Mononuclear cell (primary cell): ENCODE data around the gene ZNF562. TPM values are rescaled to one million over a fixed set of nuclear protein-coding genes. Genes with fewer than 3 reads are reported as not detected.
"Not testable (repeated sequence)": the region's sequence is repeated elsewhere in the genome, so short reads cannot be mapped to it uniquely, and the experiment has no call there.

Experiments used
- H3K27me3 ChIP-seq: 2 replicates; pipeline ENCODE4 v1.6.0; 2011; ENCODE audit warnings: low read length, control low read depth; ENCODE audit not compliant: insufficient read depth
- H3K4me1 ChIP-seq: 2 replicates; pipeline ENCODE4 v1.5.1; 2011; ENCODE audit warnings: mild to moderate bottlenecking, low read length, control low read depth; ENCODE audit not compliant: insufficient read depth
- H3K4me3 ChIP-seq: 2 replicates; pipeline ENCODE4 v1.5.1; 2011; ENCODE audit warnings: mild to moderate bottlenecking, low read length, moderate library complexity
- H3K9me3 ChIP-seq: 2 replicates; pipeline ENCODE4 v1.5.1; 2011; ENCODE audit warnings: low read depth, mild to moderate bottlenecking, control low read depth, low read length
- total RNA-seq: library from RNA; depleted of rRNA; stranded (reverse); fragments of >200 nt; gene quantifications from one replicate; pipeline ENCODE4 v1.2.3, GENCODE V29; 2012

ZNF562 gene
- 18.9 TPM for total RNA-seq

DNA sequence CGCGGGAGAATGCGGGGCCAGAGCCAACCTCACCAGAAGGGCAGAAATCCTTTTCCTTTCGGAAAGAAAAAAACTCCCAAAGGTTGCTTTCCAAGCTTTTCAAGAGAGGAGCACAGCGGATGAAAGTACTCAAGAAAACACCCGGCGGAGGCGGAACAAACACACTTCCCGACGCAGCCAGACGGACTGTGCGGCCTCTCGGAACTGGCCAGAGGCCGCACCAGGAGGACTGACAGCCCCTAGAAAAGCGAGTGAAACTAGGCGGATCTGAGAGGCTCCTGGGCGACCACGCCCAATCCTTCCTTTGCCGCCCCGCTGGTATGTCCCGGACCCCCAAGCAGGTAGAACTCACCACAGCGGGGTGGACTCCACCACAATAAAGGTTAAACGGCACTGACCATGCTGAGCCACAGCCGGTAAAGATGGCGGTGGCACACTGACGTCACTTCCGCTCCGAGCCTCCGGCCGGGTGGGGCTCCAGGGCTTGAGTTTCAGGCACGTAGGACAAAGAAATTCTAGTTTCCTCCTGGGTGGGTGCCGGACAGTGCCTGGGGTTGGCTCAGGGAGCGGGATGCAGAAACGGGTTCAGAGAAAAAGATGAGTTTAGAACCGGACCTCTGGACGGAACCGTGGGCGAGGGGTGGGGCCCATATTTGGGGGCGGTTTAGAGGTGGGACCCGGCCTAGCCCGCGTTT, at the start of gene ZNF562:
Gene ZNF562 (minus strand): TSS at position 438 of the 695 bp plus-strand sequence. CDS start 14,356 bp downstream, outside the sequence.
- Histone ChIP-seq H3K4me3 (peak within 1 kb of the TSS; percentile 97), H3K9me3 (peaks cover 25% of the 10 kb centered on the region), H3K4me1 (peaks cover 11% of the 10 kb centered on the region)

DNA sequence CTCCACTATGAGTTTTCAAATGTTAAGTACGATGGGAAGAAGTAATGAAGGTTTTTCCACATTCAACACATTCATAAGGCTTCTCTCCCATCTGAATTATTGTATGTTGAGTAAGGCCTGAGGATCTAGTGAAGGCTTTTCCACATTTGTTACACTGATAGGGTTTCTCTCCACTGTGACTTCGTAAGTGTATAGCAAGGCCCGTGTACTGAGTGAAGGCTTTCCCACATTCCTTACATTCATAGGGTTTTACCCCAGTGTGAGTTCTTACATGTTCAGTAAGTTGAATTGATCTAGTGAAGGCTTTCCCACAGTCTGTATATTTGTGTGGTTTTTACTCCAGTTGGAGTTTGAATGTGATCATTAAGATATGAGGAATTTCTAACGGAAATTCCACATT, 49.3 kb upstream of the ZNF562 start:
- H3K4me1 ChIP-seq = peaks cover 4% of the 10 kb centered on the region
- no peaks in the 10 kb centered on the region for H3K27me3 ChIP-seq
- H3K4me3 ChIP-seq = no peak overlapping the region
- H3K9me3 ChIP-seq = no peaks in the 10 kb centered on the region

More for the DNA sequence above, at the start of gene ZNF562:
- H3K27me3 ChIP-seq = no peaks in the 10 kb centered on the region

DNA sequence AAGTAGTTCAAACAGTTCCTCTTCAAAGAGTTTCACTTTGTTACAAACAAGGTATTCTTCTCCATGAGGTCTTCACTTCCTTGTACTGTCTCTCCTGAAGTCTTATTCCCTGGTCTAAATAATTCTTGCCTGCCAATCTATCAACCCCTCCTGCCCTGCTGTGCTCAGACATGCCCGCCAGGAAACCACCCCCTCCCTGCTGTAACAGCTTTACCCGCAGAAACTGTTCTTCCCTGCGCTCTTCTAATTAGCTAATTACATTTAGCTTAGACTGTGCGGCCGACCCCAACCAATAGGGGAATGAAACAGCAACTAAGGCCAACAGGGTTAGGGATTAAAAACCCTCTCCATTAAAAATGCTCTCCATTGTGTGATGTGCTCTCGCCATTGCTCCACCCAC, 47.0 kb upstream of the ZNF562 start:
- Histone ChIP-seq H3K27me3 (no peaks in the 10 kb centered on the region), H3K4me1 (peaks cover 4% of the 10 kb centered on the region), H3K9me3 (no peaks in the 10 kb centered on the region), H3K4me3 (no peak overlapping the region)

DNA sequence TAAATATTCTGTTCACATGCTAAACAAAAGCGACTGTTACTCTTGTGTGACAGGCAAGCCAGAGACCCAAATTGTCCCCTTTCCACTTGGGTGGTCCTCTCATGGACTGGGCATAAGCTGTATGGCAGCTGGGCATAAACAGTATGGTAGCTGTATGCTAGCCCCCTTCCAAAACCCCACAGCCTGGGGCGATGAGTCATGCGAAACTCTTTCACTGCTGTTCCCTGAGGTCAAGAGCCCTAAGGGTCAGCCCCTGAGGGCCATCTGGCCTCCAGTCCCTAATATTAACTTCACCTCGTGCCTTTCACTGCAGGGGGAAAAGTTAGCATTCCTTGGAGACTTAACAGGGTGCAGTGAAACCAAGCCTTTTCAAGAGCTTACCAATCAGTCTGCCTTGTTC, 45.6 kb upstream of the ZNF562 start:
- peaks cover 4% of the 10 kb centered on the region for H3K4me1 ChIP-seq
- no peaks in the 10 kb centered on the region for H3K27me3 ChIP-seq
- H3K4me3 ChIP-seq = no peak overlapping the region
- H3K9me3 ChIP-seq = no peaks in the 10 kb centered on the region

DNA sequence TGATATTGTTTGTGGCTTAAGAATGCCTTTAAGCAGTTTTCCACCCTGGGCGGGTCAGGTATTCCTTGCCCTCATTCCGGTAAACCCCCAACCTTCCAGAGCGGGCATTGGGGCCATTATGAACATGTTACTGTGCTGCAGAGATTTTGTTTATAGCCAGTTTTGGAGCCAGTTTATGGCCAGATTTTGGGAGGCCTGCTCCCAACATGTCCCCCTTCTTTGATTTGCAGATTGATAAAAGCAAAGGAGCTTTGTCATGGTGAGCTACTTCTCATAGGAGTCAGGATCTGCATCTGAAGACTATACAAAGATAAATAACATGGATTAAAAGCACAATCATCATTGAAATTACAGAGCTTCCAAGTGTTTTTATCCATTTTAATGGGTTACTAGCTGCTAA, 36.9 kb upstream of the ZNF562 start:
- Histone ChIP-seq H3K4me3 (no peak overlapping the region), H3K27me3 (no peaks in the 10 kb centered on the region), H3K9me3 (peaks cover 22% of the 10 kb centered on the region), H3K4me1 (peaks cover 7% of the 10 kb centered on the region)

DNA sequence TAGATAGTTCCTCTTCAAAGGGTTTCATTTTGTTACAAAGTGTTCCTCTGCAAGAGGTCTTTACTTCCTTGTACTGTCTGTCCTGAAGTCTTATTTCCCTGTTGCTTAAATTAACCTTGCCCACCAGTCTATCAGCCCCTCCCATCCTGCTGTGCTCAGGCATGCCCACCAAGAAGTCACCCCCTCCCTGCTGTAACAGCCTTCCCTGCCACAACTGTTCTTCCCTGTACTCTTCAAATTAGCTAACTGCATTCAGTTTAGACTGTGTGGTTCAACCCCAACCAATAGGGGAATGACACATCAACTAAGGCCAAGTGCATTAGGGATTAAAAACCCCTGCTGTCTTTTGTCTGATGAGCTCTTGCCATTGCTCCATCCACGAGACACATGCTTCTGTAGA, 34.4 kb upstream of the ZNF562 start:
- H3K27me3 ChIP-seq = no peaks in the 10 kb centered on the region
- H3K4me3 ChIP-seq = no peak overlapping the region
- H3K4me1 ChIP-seq = peaks cover 7% of the 10 kb centered on the region
- H3K9me3 ChIP-seq = peaks cover 22% of the 10 kb centered on the region

DNA sequence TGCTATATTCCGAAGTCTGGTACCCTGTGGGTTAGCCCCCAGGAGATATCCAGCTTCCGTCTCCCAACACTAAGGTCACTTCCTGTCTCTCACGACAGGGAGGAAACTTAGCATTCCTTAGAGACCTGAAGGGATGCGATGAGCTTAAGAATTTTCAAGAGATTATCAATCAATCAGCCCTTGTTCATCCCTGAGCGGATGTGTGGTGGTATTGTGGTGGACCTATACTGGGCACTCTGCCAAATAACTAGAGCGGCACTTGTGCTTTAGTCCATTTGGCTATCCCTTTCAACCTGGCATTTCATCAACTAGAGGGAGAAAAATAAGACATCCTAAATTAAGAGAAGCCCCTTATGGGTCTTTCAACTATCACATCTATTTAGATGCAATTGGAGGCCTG, 30.9 kb upstream of the ZNF562 start:
- H3K9me3 ChIP-seq = peaks cover 4% of the 10 kb centered on the region
- no peak overlapping the region for H3K4me3 ChIP-seq
- peaks cover 7% of the 10 kb centered on the region for H3K4me1 ChIP-seq
- no peaks in the 10 kb centered on the region for H3K27me3 ChIP-seq

DNA sequence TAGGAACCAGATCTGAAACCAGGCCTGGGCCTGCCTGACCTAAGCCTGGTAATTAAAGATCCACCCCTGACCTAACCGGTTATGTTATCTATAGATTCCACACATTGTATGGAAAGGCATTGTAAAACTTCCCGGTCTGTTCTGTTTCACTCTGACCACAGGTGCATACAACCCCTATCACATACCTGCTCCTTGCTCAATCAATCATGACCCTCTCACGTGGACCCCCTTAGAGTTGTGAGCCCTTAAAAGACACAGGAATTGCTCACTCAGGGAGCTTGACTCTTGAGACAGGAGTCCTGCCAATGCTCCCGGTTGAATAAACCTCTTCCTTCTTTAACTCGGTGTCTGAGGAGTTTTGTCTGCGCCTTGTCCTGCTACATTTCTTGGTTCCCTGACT, 27.3 kb upstream of the ZNF562 start:
- H3K9me3 ChIP-seq = no peaks in the 10 kb centered on the region
- H3K4me1 ChIP-seq = no peaks in the 10 kb centered on the region
- H3K4me3 ChIP-seq = no peak overlapping the region
- H3K27me3 ChIP-seq = no peaks in the 10 kb centered on the region

DNA sequence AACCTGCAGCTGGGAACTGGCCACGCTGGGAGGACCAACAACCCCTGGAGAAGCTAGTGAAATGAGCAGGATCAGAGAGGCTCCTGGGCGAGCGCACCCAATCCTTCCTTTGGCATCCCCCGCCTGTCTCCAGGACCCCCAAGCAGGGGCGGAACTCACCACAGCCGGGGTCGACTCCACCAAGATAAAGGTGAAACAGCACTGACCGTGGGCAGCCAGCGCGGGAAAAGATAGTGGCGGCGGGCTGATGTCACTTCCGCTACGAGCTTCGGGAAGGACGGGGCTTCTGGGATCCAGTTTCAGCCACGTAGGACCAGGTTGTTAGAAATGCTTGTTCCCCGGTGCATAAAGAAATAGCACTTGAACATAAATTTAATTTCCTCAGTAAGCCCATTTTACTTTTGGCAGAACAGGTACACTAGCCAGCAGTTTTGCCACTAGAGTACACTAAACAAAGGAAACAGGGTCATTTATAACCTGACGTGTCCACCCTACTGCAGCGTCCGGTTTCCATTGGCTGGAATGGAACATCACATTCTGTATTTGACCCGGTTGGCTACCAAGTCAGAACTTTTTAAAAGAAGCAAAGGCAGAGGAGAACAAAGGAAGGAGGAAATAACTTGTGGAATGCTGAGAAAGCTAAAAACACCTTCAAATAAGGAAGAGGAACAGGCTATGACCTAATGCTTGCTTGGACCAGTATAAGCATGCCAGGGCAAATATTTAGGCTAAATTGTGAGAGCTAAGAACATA, 25.5 kb upstream of the ZNF562 start:
- Histone ChIP-seq H3K9me3 (no peaks in the 10 kb centered on the region), H3K27me3 (no peaks in the 10 kb centered on the region), H3K4me3 (no peak overlapping the region), H3K4me1 (no peaks in the 10 kb centered on the region)

DNA sequence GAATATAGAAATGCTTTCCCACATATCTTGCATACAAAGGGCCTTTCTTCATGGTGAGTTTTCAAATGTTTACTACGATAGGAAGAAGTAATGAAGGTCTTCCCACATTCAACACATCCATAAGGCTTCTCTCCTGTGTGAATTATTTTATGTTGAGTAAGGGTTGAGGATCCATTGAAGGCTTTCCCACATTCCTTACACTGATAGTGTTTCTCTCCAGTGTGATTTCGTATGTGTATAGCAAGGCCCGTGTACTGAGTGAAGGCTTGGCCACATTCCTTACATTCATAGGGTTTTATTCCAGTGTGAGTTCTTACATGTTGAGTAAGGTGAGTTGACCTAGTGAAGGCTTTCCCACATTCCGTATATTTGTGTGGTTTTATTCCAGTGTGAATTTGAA, 15.4 kb upstream of the ZNF562 start:
- H3K4me1 ChIP-seq, H3K27me3 ChIP-seq, H3K9me3 ChIP-seq, H3K4me3 ChIP-seq: not testable (repeated sequence)

DNA sequence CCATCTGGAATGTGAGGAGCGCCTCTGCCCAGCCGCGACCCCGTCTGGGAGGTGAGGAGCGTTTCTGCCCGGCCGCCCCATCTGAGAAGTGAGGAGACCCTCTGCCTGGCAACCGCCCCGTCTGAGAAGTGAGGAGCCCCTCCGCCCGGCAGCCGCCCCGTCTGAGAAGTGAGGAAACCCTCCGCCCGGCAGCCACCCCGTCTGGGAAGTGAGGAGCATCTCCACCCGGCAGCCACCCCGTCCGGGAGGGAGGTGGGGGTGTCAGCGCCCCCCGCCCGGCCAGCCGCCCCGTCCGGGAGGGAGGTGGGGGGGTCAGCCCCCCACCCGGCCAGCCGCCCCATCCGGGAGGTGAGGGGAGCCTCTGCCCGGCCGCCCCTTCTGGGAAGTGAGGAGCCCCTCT, 5.1 kb upstream of the ZNF562 start:
- H3K27me3 ChIP-seq, H3K4me1 ChIP-seq, H3K4me3 ChIP-seq, H3K9me3 ChIP-seq: not testable (repeated sequence)

DNA sequence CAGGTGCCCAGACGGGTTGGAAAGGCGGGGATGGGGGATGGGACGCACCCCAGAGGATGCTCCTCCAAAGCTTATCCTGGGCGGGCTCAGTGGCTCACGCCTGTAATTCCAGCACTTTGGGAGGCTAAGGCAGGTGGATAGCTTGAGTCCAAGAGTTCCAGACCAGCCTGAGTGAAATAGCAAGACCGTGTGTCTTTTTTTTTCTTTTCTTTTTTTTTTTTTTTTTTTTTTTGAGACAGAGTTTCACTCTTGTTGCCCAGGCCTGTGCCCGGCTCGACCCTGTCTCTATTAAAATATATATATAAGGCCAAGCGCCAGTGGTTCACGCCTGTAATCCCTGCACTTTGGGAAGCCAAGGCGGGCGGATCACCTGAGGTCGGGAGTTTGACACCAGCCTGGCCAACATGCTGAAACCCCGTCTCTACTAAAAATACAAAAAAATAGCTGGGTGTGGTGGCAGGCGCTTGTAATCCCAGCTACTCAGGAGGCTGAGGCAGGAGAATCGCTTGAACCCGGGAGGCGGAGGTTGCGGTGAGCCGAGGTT, 530 bp upstream of the ZNF562 start:
- Histone ChIP-seq H3K9me3 (peaks cover 25% of the 10 kb centered on the region), H3K4me3 (peak overlapping the region; percentile 97), H3K4me1 (peaks cover 11% of the 10 kb centered on the region)
- H3K27me3 ChIP-seq = not testable (repeated sequence)

DNA sequence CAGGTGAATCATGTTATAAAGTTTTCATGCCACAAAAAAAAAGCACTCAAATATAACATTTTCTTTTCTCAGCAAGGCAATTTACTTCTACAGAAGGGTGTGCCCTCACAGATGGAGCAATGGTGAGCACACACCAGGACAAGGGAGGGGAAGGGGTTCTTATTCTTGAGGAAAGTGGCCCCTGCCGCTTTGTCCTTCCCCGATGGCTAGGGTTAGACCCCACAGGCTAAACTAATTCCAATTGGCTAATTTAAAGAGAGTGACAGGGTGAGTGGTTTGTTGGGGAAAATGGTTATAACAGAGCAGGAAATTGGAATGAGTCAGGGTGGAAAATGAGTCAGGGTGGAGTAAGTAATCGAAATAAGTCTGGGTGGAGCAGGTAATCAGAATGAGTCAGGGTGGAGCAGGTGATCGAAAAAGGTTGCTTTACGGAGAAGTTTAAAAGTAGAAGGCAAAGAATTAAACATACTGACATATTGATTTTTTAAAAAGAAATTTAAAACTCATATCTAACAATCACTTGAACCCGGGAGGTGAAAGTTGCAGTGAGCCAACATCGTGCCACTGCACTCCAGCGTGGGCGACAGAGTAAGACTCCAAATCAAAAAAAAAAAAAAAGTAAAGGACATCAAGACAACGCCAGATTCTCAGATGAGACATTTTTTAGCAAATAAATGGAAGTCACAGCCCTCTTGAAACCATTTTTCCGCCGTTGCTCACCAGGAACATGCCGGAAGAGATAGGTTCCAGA, 813 bp downstream of the ZNF562 start:
- H3K4me1 ChIP-seq = peaks cover 11% of the 10 kb centered on the region
- H3K9me3 ChIP-seq = peaks cover 26% of the 10 kb centered on the region
- H3K27me3 ChIP-seq = no peaks in the 10 kb centered on the region
- peak overlapping the region; percentile 97 for H3K4me3 ChIP-seq

DNA sequence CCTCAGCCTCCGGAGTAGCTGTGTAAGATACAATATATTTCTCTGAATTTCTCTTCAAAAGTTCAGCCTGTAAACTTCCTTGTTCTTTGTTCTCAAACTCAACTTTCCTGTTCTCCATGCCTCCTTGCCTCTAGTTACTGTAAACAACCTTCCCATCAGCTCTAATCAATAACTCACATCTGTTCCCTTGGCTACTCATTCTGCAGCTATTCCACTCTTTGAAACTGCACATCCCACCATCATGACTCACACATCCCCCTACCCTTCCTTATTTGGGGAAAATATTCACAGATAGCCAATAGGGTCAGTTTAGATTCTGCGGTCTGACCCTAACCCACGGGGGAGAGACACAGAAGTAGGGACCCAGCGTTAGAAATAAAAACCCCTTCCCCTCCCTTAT, 2.0 kb downstream of the ZNF562 start:
- H3K4me3 ChIP-seq = no peak overlapping the region
- peaks cover 35% of the 10 kb centered on the region for H3K9me3 ChIP-seq
- H3K4me1 ChIP-seq = peaks cover 11% of the 10 kb centered on the region
- H3K27me3 ChIP-seq = no peaks in the 10 kb centered on the region

DNA sequence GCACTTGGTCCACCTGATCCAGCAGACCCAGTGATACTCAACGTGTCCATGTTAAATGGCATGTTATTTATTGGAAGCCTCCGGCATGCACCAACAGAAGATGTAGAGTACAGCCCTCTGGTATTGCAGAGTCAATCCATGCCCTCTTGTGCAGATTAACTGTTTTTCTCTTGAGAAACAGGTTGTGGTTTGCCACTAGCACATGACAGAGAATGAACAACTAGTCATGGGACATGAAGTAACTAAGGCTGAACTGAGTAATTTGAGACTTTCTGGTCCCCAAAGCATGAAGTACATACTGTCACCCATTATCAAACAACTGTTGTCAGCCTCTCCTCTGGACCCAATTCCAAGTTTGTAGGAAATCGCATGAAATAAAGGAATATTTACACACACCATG, 3.2 kb downstream of the ZNF562 start:
- H3K27me3 ChIP-seq = no peaks in the 10 kb centered on the region
- H3K4me1 ChIP-seq = peaks cover 11% of the 10 kb centered on the region
- H3K4me3 ChIP-seq = no peak overlapping the region
- H3K9me3 ChIP-seq = peaks cover 47% of the 10 kb centered on the region
